OCI-LY3 (cell line): ENCODE measurements around the gene ST7.

Experiments used
- CTCF ChIP-seq: fragments of 200-600, 300-600 bp; sonication (generic); IDR thresholded peaks from 2 replicates; pipeline ENCODE4 v1.5.1; 2014; ENCODE audit warnings: antibody characterized with exemption, low read length, low read depth
- EZH2phosphoT487 ChIP-seq: fragments of 200-600 bp; shearing (Covaris generic); IDR thresholded peaks from 2 replicates; pipeline ENCODE4 v1.6.1; 2018; ENCODE audit warnings: antibody characterized with exemption, mixed run types, low read depth

GRCh38 chr7:117143580-117143979 is 190.3 kb downstream of the ST7 start:
- TF ChIP-seq CTCF: no peak
- no peak for TF ChIP-seq EZH2phosphoT487
